ENCODE data around the gene NDUFS2.

The NDUFS2 gene

GRCh38 chr1:161200992-161201835 lies 953 bp upstream of the NDUFS2 start:
- Histone ChIP-seq H3K4me1 (ENCODE audit: insufficient read depth, insufficient read length) (peaks cover 42% of the 10 kb centered on the region), H3K9ac (ENCODE audit: insufficient read length, low read depth) (peak overlapping the region; percentile 96), H3K9me3 (ENCODE audit: insufficient read depth, low read length) (no peaks in the 10 kb centered on the region), H3K4me3 (ENCODE audit: insufficient read length, low read depth) (peak overlapping the region; percentile 83), H3K36me3 (ENCODE audit: insufficient read depth, insufficient read length, low read length) (peaks cover 35% of the 10 kb centered on the region), H3K27me3 (ENCODE audit: insufficient read depth, insufficient read length) (no peaks in the 10 kb centered on the region)
- TF ChIP-seq SUZ12 (IDR thresholded peaks at IDR 0.05; ENCODE audit: extremely low read depth, insufficient read depth, insufficient read length): no peak
- no peak for TF ChIP-seq YY1 (IDR thresholded peaks at IDR 0.05; ENCODE audit: insufficient read depth, insufficient read length)
- no peak for TF ChIP-seq ZNF274 (IDR thresholded peaks at IDR 0.05; ENCODE audit: low read depth, low read length)
- no peak for DNase-seq (ENCODE audit: low read depth, low spot score)

GRCh38 chr1:161206411-161207140 lies 4.4 kb downstream of the NDUFS2 start:
- no peak for DNase-seq (ENCODE audit: low read depth, low spot score)
- no peak overlapping the region for H3K4me3 ChIP-seq (ENCODE audit: insufficient read length, low read depth)
- H3K27me3 ChIP-seq (ENCODE audit: insufficient read depth, insufficient read length): no peaks in the 10 kb centered on the region
- H3K9ac ChIP-seq (ENCODE audit: insufficient read length, low read depth): no peak overlapping the region
- no peaks in the 10 kb centered on the region for H3K9me3 ChIP-seq (ENCODE audit: insufficient read depth, low read length)
- peaks cover 79% of the 10 kb centered on the region for H3K36me3 ChIP-seq (ENCODE audit: insufficient read depth, insufficient read length, low read length)
- H3K4me1 ChIP-seq (ENCODE audit: insufficient read depth, insufficient read length): peaks cover 8% of the 10 kb centered on the region
- TF ChIP-seq SUZ12 (IDR thresholded peaks at IDR 0.05; ENCODE audit: extremely low read depth, insufficient read depth, insufficient read length): no peak

- no peak for DNase-seq (ENCODE audit: low read depth, low spot score)
- no peak for TF ChIP-seq ZNF274 (IDR thresholded peaks at IDR 0.05; ENCODE audit: low read depth, low read length)
- no peak for TF ChIP-seq SUZ12 (IDR thresholded peaks at IDR 0.05; ENCODE audit: extremely low read depth, insufficient read depth, insufficient read length)
- no peak for TF ChIP-seq YY1 (IDR thresholded peaks at IDR 0.05; ENCODE audit: insufficient read depth, insufficient read length)
- Histone ChIP-seq H3K9ac (ENCODE audit: insufficient read length, low read depth) (no peak overlapping the region), H3K4me1 (ENCODE audit: insufficient read depth, insufficient read length) (peaks cover 4% of the 10 kb centered on the region), H3K4me3 (ENCODE audit: insufficient read length, low read depth) (no peak overlapping the region), H3K36me3 (ENCODE audit: insufficient read depth, insufficient read length, low read length) (peaks cover 85% of the 10 kb centered on the region), H3K9me3 (ENCODE audit: insufficient read depth, low read length) (no peaks in the 10 kb centered on the region), H3K27me3 (ENCODE audit: insufficient read depth, insufficient read length) (no peaks in the 10 kb centered on the region)
Measured at GRCh38 chr1:161207173-161207572, 5.0 kb downstream of the NDUFS2 start.

GRCh38 chr1:161209790-161210409 lies 7.7 kb downstream of the NDUFS2 start:
- Histone ChIP-seq H3K4me1 (ENCODE audit: insufficient read depth, insufficient read length) (peaks cover 2% of the 10 kb centered on the region), H3K4me3 (ENCODE audit: insufficient read length, low read depth) (no peak overlapping the region), H3K36me3 (ENCODE audit: insufficient read depth, insufficient read length, low read length) (peaks cover 93% of the 10 kb centered on the region), H3K9me3 (ENCODE audit: insufficient read depth, low read length) (no peaks in the 10 kb centered on the region), H3K9ac (ENCODE audit: insufficient read length, low read depth) (no peak overlapping the region), H3K27me3 (ENCODE audit: insufficient read depth, insufficient read length) (no peaks in the 10 kb centered on the region)
- DNase-seq (ENCODE audit: low read depth, low spot score): peak; percentile 87
- TF ChIP-seq ZNF274 (IDR thresholded peaks at IDR 0.05; ENCODE audit: low read depth, low read length): no peak
- TF ChIP-seq SUZ12 (IDR thresholded peaks at IDR 0.05; ENCODE audit: extremely low read depth, insufficient read depth, insufficient read length): no peak
- TF ChIP-seq YY1 (IDR thresholded peaks at IDR 0.05; ENCODE audit: insufficient read depth, insufficient read length): no peak

- Histone ChIP-seq H3K27me3 (ENCODE audit: insufficient read depth, insufficient read length) (no peaks in the 10 kb centered on the region), H3K9ac (ENCODE audit: insufficient read length, low read depth) (no peak overlapping the region), H3K9me3 (ENCODE audit: insufficient read depth, low read length) (no peaks in the 10 kb centered on the region), H3K4me1 (ENCODE audit: insufficient read depth, insufficient read length) (peaks cover 16% of the 10 kb centered on the region), H3K36me3 (ENCODE audit: insufficient read depth, insufficient read length, low read length) (peaks cover 63% of the 10 kb centered on the region), H3K4me3 (ENCODE audit: insufficient read length, low read depth) (no peak overlapping the region)
- no peak for DNase-seq (ENCODE audit: low read depth, low spot score)
- TF ChIP-seq SUZ12 (IDR thresholded peaks at IDR 0.05; ENCODE audit: extremely low read depth, insufficient read depth, insufficient read length) (no peak), ZNF274 (IDR thresholded peaks at IDR 0.05; ENCODE audit: low read depth, low read length) (no peak), YY1 (IDR thresholded peaks at IDR 0.05; ENCODE audit: insufficient read depth, insufficient read length) (no peak)
Measured at GRCh38 chr1:161214369-161214768, 12.2 kb downstream of the NDUFS2 start.

GRCh38 chr1:161215076-161215475 lies 12.9 kb downstream of the NDUFS2 start, which contains the start of gene FCER1G:
Gene FCER1G, plus strand, starts transcription at chr1:161215295. Its CDS starts 27 bp downstream, at chr1:161215322.
- peaks cover 14% of the 10 kb centered on the region for H3K4me1 ChIP-seq (ENCODE audit: insufficient read depth, insufficient read length)
- peaks cover 56% of the 10 kb centered on the region for H3K36me3 ChIP-seq (ENCODE audit: insufficient read depth, insufficient read length, low read length)
- no peaks in the 10 kb centered on the region for H3K9me3 ChIP-seq (ENCODE audit: insufficient read depth, low read length)
- no peaks in the 10 kb centered on the region for H3K27me3 ChIP-seq (ENCODE audit: insufficient read depth, insufficient read length)
- TF ChIP-seq ZNF274 (IDR thresholded peaks at IDR 0.05; ENCODE audit: low read depth, low read length): no peak
- no peak for TF ChIP-seq YY1 (IDR thresholded peaks at IDR 0.05; ENCODE audit: insufficient read depth, insufficient read length)
- no peak for TF ChIP-seq SUZ12 (IDR thresholded peaks at IDR 0.05; ENCODE audit: extremely low read depth, insufficient read depth, insufficient read length)
- no peak within 1 kb of the TSS for H3K9ac ChIP-seq (ENCODE audit: insufficient read length, low read depth)
- no peak within 1 kb of the TSS for H3K4me3 ChIP-seq (ENCODE audit: insufficient read length, low read depth)
- no peak for DNase-seq (ENCODE audit: low read depth, low spot score)
